Measurements from ENCODE around the gene ARHGEF40. TPM values are rescaled to one million over a fixed set of nuclear protein-coding genes. Genes with fewer than 3 reads are reported as not detected.

ARHGEF40 gene
- total RNA-seq, 1 donor from 2014 or later, result 39.2 TPM

DNA sequence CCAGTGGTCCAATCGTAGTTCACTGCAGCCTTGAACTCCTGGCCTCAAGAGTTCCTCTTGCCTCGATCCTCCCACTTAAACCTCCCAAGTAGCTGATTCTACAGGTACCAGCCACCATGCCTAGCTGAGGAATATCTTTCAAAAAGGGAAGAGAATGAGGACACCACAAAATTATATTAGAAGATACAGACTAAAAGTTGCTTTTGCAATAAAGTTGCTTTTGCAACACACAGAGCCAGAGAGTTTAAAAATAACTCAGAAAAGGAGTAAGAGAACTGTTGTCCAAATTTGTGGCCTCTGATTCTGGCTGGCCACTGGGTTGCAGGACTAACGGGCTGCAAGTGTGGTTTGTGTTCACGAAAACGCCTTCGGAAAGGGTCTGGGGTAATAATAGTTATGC is 50.6 kb downstream of the ARHGEF40 start:
- intact Hi-C loops (cut with DNase I), result no loop called here
- H3K27ac ChIP-seq, result no peak overlapping the region
- TF ChIP-seq, protein P1, sequence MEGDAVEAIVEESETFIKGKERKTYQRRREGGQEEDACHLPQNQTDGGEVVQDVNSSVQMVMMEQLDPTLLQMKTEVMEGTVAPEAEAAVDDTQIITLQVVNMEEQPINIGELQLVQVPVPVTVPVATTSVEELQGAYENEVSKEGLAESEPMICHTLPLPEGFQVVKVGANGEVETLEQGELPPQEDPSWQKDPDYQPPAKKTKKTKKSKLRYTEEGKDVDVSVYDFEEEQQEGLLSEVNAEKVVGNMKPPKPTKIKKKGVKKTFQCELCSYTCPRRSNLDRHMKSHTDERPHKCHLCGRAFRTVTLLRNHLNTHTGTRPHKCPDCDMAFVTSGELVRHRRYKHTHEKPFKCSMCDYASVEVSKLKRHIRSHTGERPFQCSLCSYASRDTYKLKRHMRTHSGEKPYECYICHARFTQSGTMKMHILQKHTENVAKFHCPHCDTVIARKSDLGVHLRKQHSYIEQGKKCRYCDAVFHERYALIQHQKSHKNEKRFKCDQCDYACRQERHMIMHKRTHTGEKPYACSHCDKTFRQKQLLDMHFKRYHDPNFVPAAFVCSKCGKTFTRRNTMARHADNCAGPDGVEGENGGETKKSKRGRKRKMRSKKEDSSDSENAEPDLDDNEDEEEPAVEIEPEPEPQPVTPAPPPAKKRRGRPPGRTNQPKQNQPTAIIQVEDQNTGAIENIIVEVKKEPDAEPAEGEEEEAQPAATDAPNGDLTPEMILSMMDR (IDR thresholded peaks at IDR 0.05), result no peak

DNA sequence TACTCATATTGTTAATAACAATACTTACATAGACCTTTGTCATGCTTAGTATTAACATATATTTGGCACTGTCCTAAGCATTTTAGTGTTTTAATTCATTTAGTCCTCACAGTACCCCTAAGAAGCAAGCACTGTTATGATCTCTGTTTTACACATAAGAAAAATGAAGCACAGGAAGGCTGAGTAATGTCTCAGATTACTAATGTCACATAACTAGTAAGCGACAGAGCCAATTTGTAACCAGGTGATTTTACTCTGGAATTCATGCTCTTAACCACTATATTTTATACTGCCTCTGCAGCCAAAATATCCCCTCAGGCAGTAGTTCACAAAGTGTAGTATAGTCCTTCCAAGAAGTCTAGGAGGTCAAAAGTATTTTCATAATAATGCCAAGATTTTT is 51.0 kb downstream of the ARHGEF40 start:
- H3K9me3 ChIP-seq, result no peaks in the 10 kb centered on the region
- no peaks in the 10 kb centered on the region for H3K27me3 ChIP-seq
- no peak overlapping the region for H3K4me3 ChIP-seq
- no peak for ATAC-seq
- TF ChIP-seq, protein P1 (IDR thresholded peaks at IDR 0.05), result no peak
- H3K4me1 ChIP-seq, result no peaks in the 10 kb centered on the region
- H3K27ac ChIP-seq, result no peak overlapping the region
- H3K36me3 ChIP-seq, result no peaks in the 10 kb centered on the region
- intact Hi-C loops (cut with DNase I), result no loop called here
- DNase-seq, result no peak

More for the DNA sequence above, 50.6 kb downstream of the ARHGEF40 start:
- Histone ChIP-seq H3K4me1 (no peaks in the 10 kb centered on the region), H3K27me3 (no peaks in the 10 kb centered on the region), H3K4me3 (no peak overlapping the region), H3K9me3 (no peaks in the 10 kb centered on the region), H3K36me3 (no peaks in the 10 kb centered on the region)
- no peak for DNase-seq
- ATAC-seq, result no peak

DNA sequence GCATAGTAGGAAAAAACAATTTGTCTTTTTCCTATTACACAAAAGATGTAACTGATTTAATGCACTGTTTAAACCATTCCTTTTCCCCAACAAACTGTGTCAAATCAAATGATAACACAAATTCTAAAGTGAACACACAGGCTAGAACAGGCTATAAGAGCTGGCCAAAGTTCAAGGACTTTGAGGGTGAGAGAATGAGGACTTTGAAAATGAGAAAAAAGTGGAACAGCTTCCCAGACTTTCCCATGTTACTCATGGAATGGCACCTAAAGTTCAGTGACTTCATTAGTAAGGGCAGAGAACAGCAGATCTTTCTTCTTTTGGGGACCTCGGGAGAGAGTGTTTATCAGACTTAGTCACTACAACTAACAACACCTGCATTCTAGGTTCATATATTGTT is 53.3 kb downstream of the ARHGEF40 start:
- Histone ChIP-seq H3K27me3 (no peaks in the 10 kb centered on the region), H3K27ac (no peak overlapping the region), H3K4me3 (no peak overlapping the region), H3K9me3 (no peaks in the 10 kb centered on the region), H3K4me1 (no peaks in the 10 kb centered on the region), H3K36me3 (no peaks in the 10 kb centered on the region)
- intact Hi-C loops (cut with DNase I), result no loop called here
- DNase-seq (no peak), ATAC-seq (no peak)
- TF ChIP-seq, protein P1 (IDR thresholded peaks at IDR 0.05), result no peak

- no peak for DNase-seq
- no peak for ATAC-seq
- intact Hi-C loops (cut with DNase I), result no loop called here
- no peaks in the 10 kb centered on the region for H3K36me3 ChIP-seq
- no peaks in the 10 kb centered on the region for H3K9me3 ChIP-seq
- H3K27ac ChIP-seq, result no peak overlapping the region
- H3K4me3 ChIP-seq, result no peak overlapping the region
- no peaks in the 10 kb centered on the region for H3K27me3 ChIP-seq
- TF ChIP-seq, protein P1 (IDR thresholded peaks at IDR 0.05), result no peak
- no peaks in the 10 kb centered on the region for H3K4me1 ChIP-seq
These were observed 63.8 kb downstream of the ARHGEF40 start for GRCh38 chr14:21133901-21134300.

GRCh38 chr14:21136024-21136423 is 65.9 kb downstream of the ARHGEF40 start:
- peaks cover 3% of the 10 kb centered on the region for H3K27me3 ChIP-seq
- H3K27ac ChIP-seq, result no peak overlapping the region
- no peaks in the 10 kb centered on the region for H3K36me3 ChIP-seq
- TF ChIP-seq, protein P1 (IDR thresholded peaks at IDR 0.05), result peak; percentile 70
- DNase-seq (no peak), ATAC-seq (no peak)
- no peaks in the 10 kb centered on the region for H3K4me1 ChIP-seq
- no peaks in the 10 kb centered on the region for H3K9me3 ChIP-seq
- intact Hi-C loops (cut with DNase I), result no loop called here
- H3K4me3 ChIP-seq, result no peak overlapping the region

Small RNA genes within 50 kb of the gene (microRNA-seq; reads per million reads assigned to microRNA genes)
- not detected for gene MIR6717 (ENCODE audit: borderline microRNAs expressed)

Other genes starting within 250 kb of the ARHGEF40 start
- not detected for gene RNASE3, start 178.9 kb upstream of the ARHGEF40 start, total RNA-seq
- 4.1 TPM for gene RNASE2, start 114.8 kb upstream of the ARHGEF40 start, total RNA-seq
- 51.0 TPM for gene METTL17, start 80.3 kb upstream of the ARHGEF40 start, total RNA-seq
- not detected for gene SLC39A2, start 71.0 kb upstream of the ARHGEF40 start, total RNA-seq
- 127 TPM for gene NDRG2, start 45.2 kb upstream of the ARHGEF40 start, total RNA-seq
- not detected for gene TPPP2, start 40.1 kb upstream of the ARHGEF40 start, total RNA-seq
- not detected for gene RNASE13, start 35.5 kb upstream of the ARHGEF40 start, total RNA-seq
- not detected for gene RNASE7, start 27.9 kb upstream of the ARHGEF40 start, total RNA-seq
- gene RNASE8, start 12.5 kb upstream of the ARHGEF40 start, total RNA-seq, result not detected
- 52.8 TPM for gene ZNF219, start 28.4 kb downstream of the ARHGEF40 start, total RNA-seq
- gene TMEM253, start 30.8 kb downstream of the ARHGEF40 start, total RNA-seq, result 0.67 TPM
- not detected for gene OR5AU1, start 85.8 kb downstream of the ARHGEF40 start, total RNA-seq
- gene HNRNPC, start 199.1 kb downstream of the ARHGEF40 start, total RNA-seq, result 368 TPM
- gene RPGRIP1, start 209.8 kb downstream of the ARHGEF40 start, total RNA-seq, result 1.7 TPM

Data from upper lobe of right lung (tissue), 1 donor.